Stimulated activated CD4-positive, alpha-beta T cell treated with anti-CD3 and anti-CD28 coated beads, Interleukin-2, amount 100 ng/mL, for 24 hours (primary cell): Measurements from ENCODE around the gene GRID2IP.

ENCODE experiments used
- DNase-seq, 2 donors: peaks; one replicate each; pipeline ENCODE4 v3.0.0-alpha.2; 2020

GRID2IP gene

GRCh38 chr7:6516387-6516983 lies 34.8 kb downstream of the GRID2IP start:
- peak; percentile 76 to 77 for DNase-seq

DNA sequence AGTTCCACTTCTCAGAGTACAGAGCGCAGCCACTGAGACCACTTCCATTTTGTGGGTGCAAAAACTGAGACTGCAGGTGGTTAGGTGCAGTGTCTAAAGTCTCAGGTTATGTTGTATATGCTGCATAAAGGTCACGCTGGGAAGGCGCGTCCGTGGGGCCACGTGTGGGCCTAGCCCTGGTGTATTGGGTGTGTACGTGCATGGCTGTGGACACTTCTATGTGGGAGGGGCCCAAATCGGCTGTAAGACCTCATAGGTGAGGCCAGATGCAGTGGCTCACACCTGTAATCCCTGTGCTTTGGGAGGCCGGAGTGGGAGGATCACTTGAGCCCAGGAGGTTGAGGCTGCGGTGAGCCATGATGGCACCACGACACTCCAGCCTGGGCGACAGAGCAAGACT lies 37.7 kb downstream of the GRID2IP start:
- DNase-seq: no peak

DNA sequence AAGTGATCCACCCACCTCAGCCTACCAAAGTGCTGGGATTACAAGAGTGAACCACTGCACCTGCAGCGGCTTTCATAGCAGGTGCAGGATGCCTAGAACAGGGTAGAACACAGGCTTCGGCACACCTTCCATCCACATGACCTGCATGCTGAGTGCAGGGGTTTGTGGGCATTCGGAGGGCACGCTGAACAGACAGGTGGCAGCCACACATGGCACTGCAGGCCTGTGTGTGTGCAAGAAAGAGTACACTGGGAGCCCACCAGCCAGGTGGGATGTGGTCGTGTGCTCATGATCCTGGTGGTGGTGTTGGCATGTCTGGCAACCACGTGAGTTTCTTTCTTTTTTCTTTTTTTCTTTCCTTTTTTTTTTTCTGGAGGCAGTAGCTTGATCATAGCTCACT lies 38.4 kb downstream of the GRID2IP start:
- no peak for DNase-seq

DNA sequence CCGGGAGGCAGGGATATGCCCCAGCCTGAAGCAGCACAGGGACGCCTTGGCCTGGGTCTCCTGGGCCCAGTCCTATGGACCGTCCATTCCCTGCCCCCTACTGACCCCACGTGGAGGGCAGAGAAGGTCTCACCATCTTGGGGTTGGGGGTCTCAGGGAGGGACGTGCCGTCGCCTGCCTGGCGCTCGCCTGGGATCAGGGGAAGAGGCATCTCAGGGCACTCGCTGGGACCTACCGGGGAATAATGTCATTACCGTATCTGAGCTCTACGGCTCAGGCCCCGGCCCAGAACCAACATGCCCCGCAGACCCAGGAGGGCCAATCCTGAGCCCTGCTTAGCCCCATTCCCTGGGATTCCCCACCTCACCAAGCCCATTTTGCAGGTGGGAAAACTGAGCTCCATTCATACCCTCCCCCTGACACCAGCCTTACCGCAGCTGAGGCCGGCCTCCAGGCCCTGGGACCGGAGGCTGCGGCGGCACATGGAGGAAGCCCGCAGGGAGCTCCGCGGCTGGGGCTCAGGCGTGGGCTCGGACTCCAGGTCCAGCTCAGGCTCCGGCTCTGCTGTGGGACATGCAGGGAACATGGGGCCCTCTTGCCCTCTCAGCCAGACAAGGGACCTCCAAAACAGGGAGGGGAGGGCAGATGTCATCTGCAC lies 40.7 kb downstream of the GRID2IP start:
- no peak for DNase-seq

GRCh38 chr7:6508950-6509349 lies 42.3 kb downstream of the GRID2IP start:
- no peak for DNase-seq

GRCh38 chr7:6508539-6508938 lies 42.7 kb downstream of the GRID2IP start:
- no peak for DNase-seq

DNA sequence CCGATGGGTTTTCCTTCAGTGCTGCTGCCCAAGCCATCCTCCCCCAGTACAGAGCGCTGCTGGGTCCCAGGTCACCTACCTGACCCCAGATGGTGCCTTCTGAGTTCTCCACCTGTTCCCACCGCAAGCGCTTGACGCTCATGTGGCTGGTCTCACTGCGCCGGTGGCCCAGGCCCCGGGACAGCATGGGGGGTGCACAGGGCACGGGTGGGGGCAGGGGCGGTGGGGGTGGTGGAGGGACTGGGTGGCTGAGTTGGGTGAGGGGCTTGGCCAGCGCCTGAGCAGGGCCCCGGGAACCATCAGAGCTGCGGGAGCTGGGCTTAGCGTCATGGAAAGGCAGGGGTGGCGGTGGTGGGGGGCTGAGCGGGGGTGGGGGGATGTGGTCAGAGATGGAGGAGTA lies 43.4 kb downstream of the GRID2IP start:
- no peak for DNase-seq

DNA sequence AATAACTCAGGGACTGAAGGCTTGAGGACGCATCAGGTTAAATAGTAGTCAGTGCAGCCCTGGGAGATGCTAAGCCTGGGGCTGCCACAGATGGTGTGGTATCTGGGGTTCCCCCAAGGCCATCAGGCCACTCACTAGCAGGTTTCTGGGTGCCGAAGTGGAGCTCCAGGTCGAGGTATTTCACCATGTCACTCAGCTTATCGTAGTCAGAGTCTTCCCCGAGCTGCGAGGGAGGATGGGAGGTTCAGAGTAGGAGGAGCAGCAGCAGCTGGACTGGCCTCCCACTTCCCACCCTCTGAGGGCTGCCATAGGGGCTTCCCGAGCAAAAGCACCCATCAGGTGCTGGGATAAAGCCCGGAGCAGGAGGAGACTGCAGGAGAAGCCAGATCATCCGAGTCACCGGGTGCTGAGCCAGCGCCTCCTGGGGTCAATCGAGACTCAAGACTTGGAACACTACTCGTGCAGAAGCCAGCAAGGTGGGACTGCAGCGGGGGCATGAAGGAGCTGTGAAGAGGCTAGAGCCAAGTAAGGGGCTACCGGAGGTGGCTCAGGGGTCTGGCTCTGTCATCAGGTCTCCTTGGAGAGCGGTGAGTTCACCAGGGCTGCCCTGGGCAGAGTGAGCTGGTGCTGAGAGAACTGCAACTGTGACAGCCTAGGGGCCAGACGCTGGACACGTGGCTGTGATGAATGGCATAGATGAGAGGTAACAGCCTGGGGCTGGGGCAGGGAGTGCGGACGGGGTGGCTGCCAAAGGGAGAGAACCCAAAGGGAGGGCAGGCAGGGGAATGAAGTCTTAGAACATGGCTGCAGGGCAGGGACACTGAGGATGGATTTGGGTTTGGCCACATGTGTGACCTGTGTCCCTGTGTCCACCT lies 45.3 kb downstream of the GRID2IP start:
- no peak for DNase-seq

DNA sequence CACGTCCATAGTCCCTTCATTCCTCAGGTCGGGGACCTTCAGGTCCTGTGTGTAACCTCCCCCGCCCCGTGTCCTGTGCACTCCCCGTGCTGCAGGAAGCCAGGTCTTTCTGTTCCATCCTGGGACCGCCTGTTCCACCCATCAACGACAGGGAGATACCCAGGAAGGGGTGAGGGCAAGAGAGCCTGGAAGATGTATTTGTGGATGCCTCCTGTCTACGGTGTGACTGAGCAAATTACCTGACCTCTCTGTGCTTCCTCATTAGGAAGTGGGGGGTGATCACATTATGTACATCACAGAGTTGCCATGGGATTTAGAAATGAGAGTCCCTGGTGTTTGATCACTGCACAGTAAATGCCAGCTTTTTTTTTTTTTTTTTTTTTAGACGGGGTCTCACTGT lies 46.3 kb downstream of the GRID2IP start:
- DNase-seq: no peak

- DNase-seq: no peak
Measured at GRCh38 chr7:6502886-6503285, 48.4 kb downstream of the GRID2IP start.

GRCh38 chr7:6501586-6502564 lies 49.4 kb downstream of the GRID2IP start:
- no peak for DNase-seq

DNA sequence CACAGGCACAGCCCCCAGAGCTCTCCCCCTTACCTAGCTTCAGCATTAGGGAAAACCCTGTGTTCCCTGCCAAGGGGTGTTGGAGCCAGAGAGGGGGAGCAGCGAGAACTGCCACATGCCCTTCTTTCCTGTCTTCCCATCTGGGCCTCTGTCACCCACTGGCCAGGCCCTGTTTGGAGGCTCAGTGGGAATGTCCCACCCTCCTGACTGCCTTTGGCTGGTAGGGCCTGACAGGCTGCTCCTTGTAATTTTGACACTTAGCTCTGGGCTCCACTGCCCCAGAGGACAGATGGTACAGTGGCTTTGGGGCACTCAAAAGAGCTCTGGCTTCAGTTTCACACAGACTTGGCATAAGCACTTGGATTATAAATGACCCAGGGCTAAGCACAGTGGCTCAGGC lies 50.6 kb downstream of the GRID2IP start:
- DNase-seq: no peak

DNA sequence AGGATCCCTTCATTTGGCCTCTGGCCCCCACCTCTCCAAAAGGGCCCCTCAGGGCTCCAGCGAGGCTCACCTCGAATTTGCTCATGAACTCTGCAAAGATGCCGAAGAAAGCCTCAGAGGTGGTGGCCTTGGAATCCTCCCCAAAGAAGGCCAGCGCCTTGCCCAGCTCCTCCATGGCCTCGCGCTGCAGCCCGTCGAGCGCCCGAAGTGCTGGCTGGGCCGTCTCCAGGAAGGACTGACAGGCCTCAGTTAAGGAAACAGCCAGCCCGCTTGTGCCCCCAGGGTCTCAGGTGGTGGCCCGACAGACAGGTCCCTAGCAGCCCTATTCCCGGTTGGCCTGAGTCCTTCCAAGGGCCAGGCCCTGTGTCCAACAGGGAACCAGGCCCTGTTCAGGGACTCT lies 53.3 kb downstream of the GRID2IP start:
- no peak for DNase-seq

- DNase-seq: no peak
Measured at GRCh38 chr7:6497637-6497905, 53.7 kb downstream of the GRID2IP start.

DNA sequence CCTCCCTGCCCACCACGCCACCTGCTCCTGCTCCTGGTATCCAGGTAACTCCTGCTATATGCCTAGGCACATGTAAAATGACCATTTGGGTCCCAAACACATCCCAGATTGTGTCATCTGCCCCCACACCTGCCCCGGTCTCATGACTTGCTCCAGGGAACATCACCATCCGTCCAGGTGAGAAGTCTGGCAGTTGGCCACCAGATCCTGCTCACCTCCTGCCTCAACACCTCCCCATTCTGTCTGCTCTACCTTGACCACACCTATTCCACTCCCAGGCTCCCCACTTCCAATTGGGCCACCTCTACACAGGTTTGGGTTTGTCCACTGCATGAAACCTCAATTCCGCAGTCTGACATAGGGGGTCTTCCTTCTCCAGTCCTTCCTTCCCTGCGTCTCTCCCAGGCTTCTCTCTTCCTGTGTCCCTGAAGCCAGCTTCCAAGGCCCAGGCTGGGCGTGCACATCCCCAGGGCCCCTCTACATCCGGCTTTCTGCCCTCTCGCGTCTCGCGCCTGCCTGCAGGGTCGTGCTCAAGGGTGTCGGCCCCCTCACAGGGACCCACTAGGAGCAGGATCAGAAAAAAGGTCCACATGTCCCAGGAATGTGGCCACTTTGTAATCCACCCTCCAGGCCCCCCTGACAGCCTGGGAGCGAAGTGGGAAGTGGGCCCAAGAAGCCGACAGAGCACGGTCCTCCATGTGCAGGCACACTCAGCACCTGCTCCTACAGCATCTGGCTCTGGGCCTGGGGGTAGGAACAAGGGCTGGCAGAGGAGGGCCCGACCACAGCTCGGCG lies 54.2 kb downstream of the GRID2IP start:
- no peak for DNase-seq

DNA sequence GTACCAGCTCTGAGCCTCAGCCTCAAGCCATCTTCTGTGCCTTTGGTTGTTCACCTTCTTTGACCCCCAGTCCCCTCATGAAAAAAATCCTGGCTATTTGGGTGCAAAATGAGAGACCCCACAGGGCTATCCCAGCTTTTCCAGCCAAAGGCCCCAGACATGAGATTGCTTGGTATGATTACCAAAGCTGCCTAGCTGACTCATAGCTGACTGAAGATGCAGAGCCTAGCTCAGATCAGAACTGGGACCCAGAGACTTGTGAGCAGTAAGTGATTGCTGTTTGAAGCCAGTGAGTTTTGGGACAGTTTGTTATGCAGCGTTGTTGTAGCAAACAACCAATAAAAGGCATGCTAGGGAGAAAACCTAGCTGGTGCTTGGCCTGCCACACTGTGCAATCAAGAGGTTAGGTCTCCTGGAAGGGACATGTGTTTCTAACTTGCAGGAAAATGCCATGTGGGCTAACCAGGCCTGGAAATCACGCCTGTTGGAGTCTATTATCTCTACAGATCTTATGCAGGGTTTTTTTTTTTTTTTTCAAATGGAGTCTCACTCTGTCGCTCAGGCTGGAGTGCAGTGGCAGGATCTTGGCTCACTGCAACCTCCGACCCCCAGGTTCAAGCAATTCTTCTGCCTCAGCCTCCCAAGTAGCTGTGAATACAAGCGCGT lies 55.5 kb downstream of the GRID2IP start:
- DNase-seq: no peak

DNA sequence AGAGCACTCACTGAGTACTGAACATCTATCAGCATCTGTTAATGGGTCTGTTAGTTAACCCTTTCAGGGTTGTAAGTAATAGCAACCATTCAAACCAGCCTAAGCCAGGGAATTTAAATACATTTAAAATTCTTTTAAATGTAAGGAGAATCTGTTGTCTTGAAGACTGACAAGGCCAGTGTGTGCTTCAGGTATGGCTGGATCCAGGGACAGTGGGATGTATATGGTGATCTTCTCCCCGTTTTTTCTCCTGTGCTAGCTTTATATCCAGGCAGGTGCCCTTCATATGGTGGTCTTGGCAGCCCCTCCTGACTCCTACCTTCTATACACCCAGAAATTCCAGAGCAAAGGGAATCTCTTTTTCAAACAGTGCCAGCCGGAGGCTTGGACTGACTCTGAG lies 56.9 kb downstream of the GRID2IP start:
- no peak for DNase-seq

- no peak for DNase-seq
Measured at GRCh38 chr7:6491194-6491593, 60.1 kb downstream of the GRID2IP start.

GRCh38 chr7:6489612-6490011 lies 61.6 kb downstream of the GRID2IP start:
- DNase-seq: no peak

DNA sequence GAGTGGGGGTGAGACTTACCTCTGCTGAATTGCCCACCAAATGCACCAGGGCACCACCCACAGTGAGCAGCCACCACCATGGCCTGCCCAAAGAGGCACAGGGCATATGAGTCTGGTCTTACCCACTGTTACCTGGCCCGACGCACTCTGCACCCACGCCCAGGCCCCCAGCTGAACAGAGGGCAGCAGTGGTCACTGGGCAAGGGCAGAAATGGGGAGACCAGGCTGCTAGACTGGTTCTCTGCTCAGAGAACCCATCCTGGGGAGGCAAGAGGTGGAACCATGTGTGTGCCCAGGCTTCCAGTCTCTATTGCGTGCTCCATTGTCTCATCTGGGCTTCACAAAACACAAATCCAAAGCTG lies 64.1 kb downstream of the GRID2IP start:
- DNase-seq: no peak

- no peak for DNase-seq
Measured at GRCh38 chr7:6486438-6487183, 64.7 kb downstream of the GRID2IP start.
